HFF-Myc (cell line): ENCODE measurements around the gene VRK1.

Source experiments
- DNase-seq: peaks from one replicate; pipeline ENCODE4 v3.0.0-alpha.2; 2011; ENCODE audit warnings: low read depth; ENCODE audit errors: extremely low read depth
- H3K4me3 ChIP-seq: replicated peaks from 2 replicates; pipeline ENCODE4 v1.5.1; 2011; ENCODE audit warnings: low read depth, mild to moderate bottlenecking, control low read depth, low read length
- CTCF ChIP-seq: IDR thresholded peaks from 2 replicates; pipeline ENCODE4 v1.5.1; 2012; ENCODE audit warnings: mild to moderate bottlenecking, low read depth, low read length, control low read depth; ENCODE audit errors: missing control alignments

Gene VRK1

GRCh38 chr14:96888593-96888992, 91.4 kb downstream of the VRK1 start:
- no peak overlapping the region for H3K4me3 ChIP-seq
- no peak for TF ChIP-seq CTCF
- no peak for DNase-seq

GRCh38 chr14:96889091-96889490, 91.9 kb downstream of the VRK1 start:
- no peak overlapping the region for H3K4me3 ChIP-seq
- no peak for DNase-seq
- TF ChIP-seq CTCF = no peak

- DNase-seq = no peak
- no peak overlapping the region for H3K4me3 ChIP-seq
- TF ChIP-seq CTCF = no peak
Observed at GRCh38 chr14:96893966-96894622, 96.9 kb downstream of the VRK1 start.

GRCh38 chr14:96894966-96895365, 97.8 kb downstream of the VRK1 start:
- H3K4me3 ChIP-seq = no peak overlapping the region
- DNase-seq = no peak
- TF ChIP-seq CTCF = no peak

- no peak overlapping the region for H3K4me3 ChIP-seq
- no peak for DNase-seq
- TF ChIP-seq CTCF = no peak
Observed at GRCh38 chr14:96895658-96896271, 98.6 kb downstream of the VRK1 start.

GRCh38 chr14:96897184-96897583, 100.0 kb downstream of the VRK1 start:
- no peak for DNase-seq
- no peak overlapping the region for H3K4me3 ChIP-seq
- no peak for TF ChIP-seq CTCF
